Measurements from ENCODE around the gene MGP.

MGP gene

GRCh38 chr12:14879222-14879933 is 6.3 kb downstream of the MGP start:
- H3K4me3 ChIP-seq (ENCODE audit: low read depth in 1 of 2, low read length in 2 of 2), result no peak overlapping the region
- no peak overlapping the region for H3K27ac ChIP-seq (ENCODE audit: low read depth, low read length)
- H3K36me3 ChIP-seq (ENCODE audit: insufficient read depth, low read length), result peaks cover 14% of the 10 kb centered on the region
- H3K4me1 ChIP-seq (ENCODE audit: insufficient read depth, low read length), result peaks cover 5% of the 10 kb centered on the region
- H3K27me3 ChIP-seq (ENCODE audit: control insufficient read depth in 1 of 2, insufficient read depth in 2 of 2, low read length in 2 of 2), result no peaks in the 10 kb centered on the region
- H3K9ac ChIP-seq (ENCODE audit: low read length), result no peak overlapping the region
- no peaks in the 10 kb centered on the region for H3K9me3 ChIP-seq (ENCODE audit: low read length)

GRCh38 chr12:14878488-14878887 is 7.2 kb downstream of the MGP start:
- Histone ChIP-seq H3K9me3 (ENCODE audit: low read length) (no peaks in the 10 kb centered on the region), H3K36me3 (ENCODE audit: insufficient read depth, low read length) (peaks cover 14% of the 10 kb centered on the region), H3K4me1 (ENCODE audit: insufficient read depth, low read length) (no peaks in the 10 kb centered on the region), H3K27me3 (ENCODE audit: control insufficient read depth in 1 of 2, insufficient read depth in 2 of 2, low read length in 2 of 2) (no peaks in the 10 kb centered on the region), H3K4me3 (ENCODE audit: low read depth in 1 of 2, low read length in 2 of 2) (no peak overlapping the region), H3K27ac (ENCODE audit: low read depth, low read length) (no peak overlapping the region), H3K9ac (ENCODE audit: low read length) (no peak overlapping the region)

- no peak overlapping the region for H3K4me3 ChIP-seq (ENCODE audit: low read depth in 1 of 2, low read length in 2 of 2)
- H3K27me3 ChIP-seq (ENCODE audit: control insufficient read depth in 1 of 2, insufficient read depth in 2 of 2, low read length in 2 of 2), result no peaks in the 10 kb centered on the region
These were observed 8.8 kb downstream of the MGP start for GRCh38 chr12:14876833-14877232.

GRCh38 chr12:14874882-14875281 is 10.8 kb downstream of the MGP start:
- Histone ChIP-seq H3K27me3 (ENCODE audit: control insufficient read depth in 1 of 2, insufficient read depth in 2 of 2, low read length in 2 of 2) (no peaks in the 10 kb centered on the region), H3K4me1 (ENCODE audit: insufficient read depth, low read length) (peaks cover 16% of the 10 kb centered on the region), H3K27ac (ENCODE audit: low read depth, low read length) (no peak overlapping the region), H3K36me3 (ENCODE audit: insufficient read depth, low read length) (no peaks in the 10 kb centered on the region), H3K4me3 (ENCODE audit: low read depth in 1 of 2, low read length in 2 of 2) (no peak overlapping the region), H3K9ac (ENCODE audit: low read length) (no peak overlapping the region), H3K9me3 (ENCODE audit: low read length) (no peaks in the 10 kb centered on the region)

More at GRCh38 chr12:14876833-14877232, 8.8 kb downstream of the MGP start:
- peaks cover 8% of the 10 kb centered on the region for H3K4me1 ChIP-seq (ENCODE audit: insufficient read depth, low read length)
- no peaks in the 10 kb centered on the region for H3K9me3 ChIP-seq (ENCODE audit: low read length)
- no peak overlapping the region for H3K27ac ChIP-seq (ENCODE audit: low read depth, low read length)
- H3K9ac ChIP-seq (ENCODE audit: low read length), result no peak overlapping the region
- H3K36me3 ChIP-seq (ENCODE audit: insufficient read depth, low read length), result peaks cover 4% of the 10 kb centered on the region

- no peaks in the 10 kb centered on the region for H3K36me3 ChIP-seq (ENCODE audit: insufficient read depth, low read length)
- no peak overlapping the region for H3K9ac ChIP-seq (ENCODE audit: low read length)
- H3K4me3 ChIP-seq (ENCODE audit: low read depth in 1 of 2, low read length in 2 of 2), result no peak overlapping the region
- no peak overlapping the region for H3K27ac ChIP-seq (ENCODE audit: low read depth, low read length)
- no peaks in the 10 kb centered on the region for H3K27me3 ChIP-seq (ENCODE audit: control insufficient read depth in 1 of 2, insufficient read depth in 2 of 2, low read length in 2 of 2)
- peaks cover 16% of the 10 kb centered on the region for H3K4me1 ChIP-seq (ENCODE audit: insufficient read depth, low read length)
- no peaks in the 10 kb centered on the region for H3K9me3 ChIP-seq (ENCODE audit: low read length)
These were observed 12.0 kb downstream of the MGP start for GRCh38 chr12:14873440-14874185.

GRCh38 chr12:14871886-14872285 is 13.8 kb downstream of the MGP start:
- H3K27me3 ChIP-seq (ENCODE audit: control insufficient read depth in 1 of 2, insufficient read depth in 2 of 2, low read length in 2 of 2), result no peaks in the 10 kb centered on the region
- H3K4me1 ChIP-seq (ENCODE audit: insufficient read depth, low read length), result peaks cover 16% of the 10 kb centered on the region
- H3K27ac ChIP-seq (ENCODE audit: low read depth, low read length), result no peak overlapping the region
- no peaks in the 10 kb centered on the region for H3K9me3 ChIP-seq (ENCODE audit: low read length)
- H3K36me3 ChIP-seq (ENCODE audit: insufficient read depth, low read length), result no peaks in the 10 kb centered on the region
- no peak overlapping the region for H3K4me3 ChIP-seq (ENCODE audit: low read depth in 1 of 2, low read length in 2 of 2)
- no peak overlapping the region for H3K9ac ChIP-seq (ENCODE audit: low read length)

GRCh38 chr12:14871247-14871646 is 14.4 kb downstream of the MGP start:
- Histone ChIP-seq H3K4me3 (ENCODE audit: low read depth in 1 of 2, low read length in 2 of 2) (no peak overlapping the region), H3K4me1 (ENCODE audit: insufficient read depth, low read length) (peaks cover 16% of the 10 kb centered on the region), H3K36me3 (ENCODE audit: insufficient read depth, low read length) (no peaks in the 10 kb centered on the region), H3K9ac (ENCODE audit: low read length) (no peak overlapping the region), H3K27ac (ENCODE audit: low read depth, low read length) (no peak overlapping the region), H3K27me3 (ENCODE audit: control insufficient read depth in 1 of 2, insufficient read depth in 2 of 2, low read length in 2 of 2) (no peaks in the 10 kb centered on the region), H3K9me3 (ENCODE audit: low read length) (no peaks in the 10 kb centered on the region)

GRCh38 chr12:14868916-14869506 is 16.6 kb downstream of the MGP start:
- no peak overlapping the region for H3K9ac ChIP-seq (ENCODE audit: low read length)
- peaks cover 16% of the 10 kb centered on the region for H3K4me1 ChIP-seq (ENCODE audit: insufficient read depth, low read length)

GRCh38 chr12:14860490-14860889 is 25.2 kb downstream of the MGP start:
- Histone ChIP-seq H3K27ac (ENCODE audit: low read depth, low read length) (no peak overlapping the region), H3K9me3 (ENCODE audit: low read length) (no peaks in the 10 kb centered on the region), H3K4me3 (ENCODE audit: low read depth in 1 of 2, low read length in 2 of 2) (no peak overlapping the region), H3K4me1 (ENCODE audit: insufficient read depth, low read length) (no peaks in the 10 kb centered on the region), H3K27me3 (ENCODE audit: control insufficient read depth in 1 of 2, insufficient read depth in 2 of 2, low read length in 2 of 2) (no peaks in the 10 kb centered on the region), H3K36me3 (ENCODE audit: insufficient read depth, low read length) (no peaks in the 10 kb centered on the region), H3K9ac (ENCODE audit: low read length) (no peak overlapping the region)

More at GRCh38 chr12:14868916-14869506, 16.6 kb downstream of the MGP start:
- Histone ChIP-seq H3K4me3 (ENCODE audit: low read depth in 1 of 2, low read length in 2 of 2) (no peak overlapping the region), H3K27me3 (ENCODE audit: control insufficient read depth in 1 of 2, insufficient read depth in 2 of 2, low read length in 2 of 2) (no peaks in the 10 kb centered on the region), H3K36me3 (ENCODE audit: insufficient read depth, low read length) (no peaks in the 10 kb centered on the region), H3K9me3 (ENCODE audit: low read length) (no peaks in the 10 kb centered on the region), H3K27ac (ENCODE audit: low read depth, low read length) (no peak overlapping the region)

GRCh38 chr12:14858513-14858912 is 27.1 kb downstream of the MGP start:
- Histone ChIP-seq H3K9ac (ENCODE audit: low read length) (no peak overlapping the region), H3K4me1 (ENCODE audit: insufficient read depth, low read length) (no peaks in the 10 kb centered on the region), H3K36me3 (ENCODE audit: insufficient read depth, low read length) (no peaks in the 10 kb centered on the region), H3K9me3 (ENCODE audit: low read length) (no peaks in the 10 kb centered on the region), H3K27ac (ENCODE audit: low read depth, low read length) (no peak overlapping the region), H3K27me3 (ENCODE audit: control insufficient read depth in 1 of 2, insufficient read depth in 2 of 2, low read length in 2 of 2) (no peaks in the 10 kb centered on the region), H3K4me3 (ENCODE audit: low read depth in 1 of 2, low read length in 2 of 2) (no peak overlapping the region)

- Histone ChIP-seq H3K36me3 (ENCODE audit: insufficient read depth, low read length) (no peaks in the 10 kb centered on the region), H3K27ac (ENCODE audit: low read depth, low read length) (no peak overlapping the region), H3K4me1 (ENCODE audit: insufficient read depth, low read length) (no peaks in the 10 kb centered on the region), H3K4me3 (ENCODE audit: low read depth in 1 of 2, low read length in 2 of 2) (no peak overlapping the region), H3K9me3 (ENCODE audit: low read length) (no peaks in the 10 kb centered on the region), H3K27me3 (ENCODE audit: control insufficient read depth in 1 of 2, insufficient read depth in 2 of 2, low read length in 2 of 2) (no peaks in the 10 kb centered on the region), H3K9ac (ENCODE audit: low read length) (no peak overlapping the region)
These were observed 31.0 kb downstream of the MGP start for GRCh38 chr12:14854586-14855183.
